ENCODE data around the gene RLBP1.

Gene RLBP1

DNA sequence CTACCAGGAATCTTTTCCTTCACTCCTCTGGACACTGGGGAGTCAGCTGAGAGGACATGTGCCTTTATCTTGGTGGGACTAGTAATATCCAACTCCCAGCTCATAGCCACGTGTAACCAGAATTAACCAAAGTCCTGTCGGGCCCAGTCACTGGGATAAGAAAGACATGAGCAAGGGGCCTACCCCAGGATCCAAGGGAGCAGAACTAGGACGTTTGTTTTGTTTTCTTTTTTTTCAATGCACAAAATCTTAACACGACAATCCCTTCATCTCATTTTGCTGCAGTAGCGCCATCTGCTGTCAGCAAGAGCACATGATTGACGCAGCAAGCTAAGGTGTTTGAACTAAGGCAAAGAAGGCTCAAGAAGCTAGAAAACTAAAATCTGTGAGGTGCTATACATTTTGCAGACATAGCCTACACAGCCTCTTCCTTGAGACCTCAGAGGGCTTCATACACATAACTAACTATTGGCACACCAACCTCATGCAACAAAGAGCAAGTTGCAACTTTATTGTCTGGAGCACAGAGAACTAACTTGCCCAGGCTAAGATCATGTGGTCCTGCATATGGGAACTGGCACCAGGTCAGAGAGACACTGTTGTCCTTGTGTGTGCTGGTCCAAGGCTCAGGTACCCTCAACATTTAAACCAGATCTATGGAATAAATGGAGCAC lies 43.6 kb downstream of the RLBP1 start:
- peak; percentile 79 for DNase-seq

DNA sequence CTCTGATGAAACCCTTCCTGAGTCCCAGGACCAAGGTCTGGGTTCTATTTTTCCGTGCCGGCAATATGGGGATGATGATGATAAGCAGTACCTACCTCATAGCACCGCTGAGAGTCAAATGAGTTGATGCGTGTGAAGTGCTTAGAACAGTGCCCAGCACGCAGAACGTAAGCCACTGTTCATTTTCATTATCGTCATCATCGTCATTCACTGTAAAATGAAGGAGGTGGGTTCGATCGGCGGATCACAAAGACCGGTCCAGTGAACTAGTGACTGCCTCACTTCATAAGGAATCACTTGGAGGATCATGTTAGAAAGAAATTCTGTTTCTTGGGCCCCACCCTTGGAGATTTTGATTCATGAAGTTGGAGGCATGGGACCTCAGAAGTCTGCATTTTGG lies 44.3 kb downstream of the RLBP1 start:
- DNase-seq, result no peak

DNA sequence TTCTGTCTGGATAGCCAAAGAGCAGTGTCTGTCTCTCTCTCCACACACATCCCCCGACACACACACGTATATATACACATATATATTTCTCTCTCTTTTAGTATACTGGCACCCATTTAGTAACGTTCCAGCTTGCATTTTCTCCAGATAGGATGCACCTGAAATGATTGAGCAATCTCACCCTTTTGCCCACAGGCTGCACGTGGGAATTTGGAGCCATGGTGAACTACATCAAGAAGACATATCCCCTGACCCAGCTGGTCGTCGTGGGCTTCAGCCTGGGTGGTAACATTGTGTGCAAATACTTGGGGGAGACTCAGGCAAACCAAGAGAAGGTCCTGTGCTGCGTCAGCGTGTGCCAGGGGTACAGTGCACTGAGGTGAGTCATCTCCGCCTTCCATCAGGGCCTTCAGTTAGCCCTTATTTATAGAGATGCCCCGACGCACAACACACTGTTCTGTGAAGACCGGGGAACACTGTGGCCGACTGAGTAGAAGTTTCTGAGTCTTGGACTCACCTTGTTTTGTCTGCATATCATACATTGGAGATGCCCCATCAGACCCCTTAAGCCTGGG lies 45.7 kb downstream of the RLBP1 start:
- DNase-seq, result no peak

GRCh38 chr15:89174476-89174875 lies 46.9 kb downstream of the RLBP1 start:
- no peak for DNase-seq

DNA sequence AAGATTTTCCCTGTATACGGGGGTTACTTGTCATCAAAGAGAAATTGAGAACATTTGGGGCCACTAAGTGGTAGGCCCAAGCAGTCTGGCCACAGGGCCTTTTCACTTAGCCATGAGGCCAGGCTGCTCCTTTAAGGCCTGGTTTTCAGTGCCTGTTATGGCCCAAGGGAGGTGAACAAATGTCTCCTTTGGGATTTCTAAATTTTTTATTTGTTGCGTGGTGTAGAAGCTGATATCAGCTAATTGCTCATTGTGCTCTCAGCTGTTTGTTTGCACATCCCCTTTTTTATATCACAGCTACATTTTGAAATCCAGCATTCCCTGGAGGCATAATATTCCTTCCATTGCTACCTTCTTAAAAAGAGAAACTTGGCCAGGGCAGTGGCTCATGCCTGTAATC lies 48.5 kb downstream of the RLBP1 start:
- no peak for DNase-seq

DNA sequence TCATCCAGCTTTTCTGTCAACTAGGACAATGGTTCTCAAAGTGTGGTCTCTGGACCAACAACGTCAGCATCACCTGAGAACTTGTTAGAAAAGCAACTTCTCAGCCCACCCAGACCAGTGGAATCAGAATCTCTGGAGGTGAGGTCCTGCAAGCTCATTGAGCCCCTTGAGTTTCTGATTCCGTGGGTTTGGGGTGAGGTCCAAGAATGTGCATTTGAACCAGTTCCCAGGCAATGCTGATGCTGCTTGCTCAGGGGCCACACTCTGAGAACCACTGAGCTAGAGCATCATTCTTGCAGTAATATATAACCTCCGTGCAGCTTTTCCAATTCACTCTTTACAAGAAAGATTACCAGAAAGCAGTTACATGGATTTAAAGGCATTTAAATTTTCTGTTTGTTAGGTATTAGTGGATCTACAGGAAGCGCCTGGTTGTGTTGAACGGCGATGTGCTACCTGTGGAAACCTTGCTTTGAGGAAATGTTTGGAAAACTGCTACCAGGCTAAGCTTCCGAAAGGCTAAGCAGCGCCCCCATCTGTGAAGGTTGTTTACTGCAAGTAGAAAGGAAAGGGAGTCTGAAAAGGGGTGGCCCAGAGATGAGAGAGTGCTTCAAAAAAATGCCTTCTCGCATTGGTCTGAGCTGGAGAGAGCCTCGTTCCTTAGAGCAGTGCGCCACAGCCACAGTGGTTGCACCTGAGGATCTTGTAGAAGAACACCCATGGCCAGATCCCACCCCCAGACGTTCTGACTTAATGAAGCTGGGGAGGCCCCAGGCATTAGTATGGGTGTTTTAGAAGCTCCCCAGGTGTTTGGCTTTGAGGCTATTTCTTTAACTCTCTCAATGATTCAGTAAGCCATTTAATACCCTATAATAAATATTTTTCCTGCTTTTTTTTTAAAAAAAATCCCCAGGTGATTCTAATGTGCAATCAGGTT lies 50.0 kb downstream of the RLBP1 start:
- DNase-seq, result peak; percentile 49

GRCh38 chr15:89170364-89170763 lies 51.0 kb downstream of the RLBP1 start:
- DNase-seq, result no peak

GRCh38 chr15:89168316-89168833 lies 53.0 kb downstream of the RLBP1 start:
- no peak for DNase-seq

- DNase-seq, result peak; percentile 79
These were observed 53.9 kb downstream of the RLBP1 start for GRCh38 chr15:89167267-89168176.

GRCh38 chr15:89165677-89166076 lies 55.7 kb downstream of the RLBP1 start:
- no peak for DNase-seq

DNA sequence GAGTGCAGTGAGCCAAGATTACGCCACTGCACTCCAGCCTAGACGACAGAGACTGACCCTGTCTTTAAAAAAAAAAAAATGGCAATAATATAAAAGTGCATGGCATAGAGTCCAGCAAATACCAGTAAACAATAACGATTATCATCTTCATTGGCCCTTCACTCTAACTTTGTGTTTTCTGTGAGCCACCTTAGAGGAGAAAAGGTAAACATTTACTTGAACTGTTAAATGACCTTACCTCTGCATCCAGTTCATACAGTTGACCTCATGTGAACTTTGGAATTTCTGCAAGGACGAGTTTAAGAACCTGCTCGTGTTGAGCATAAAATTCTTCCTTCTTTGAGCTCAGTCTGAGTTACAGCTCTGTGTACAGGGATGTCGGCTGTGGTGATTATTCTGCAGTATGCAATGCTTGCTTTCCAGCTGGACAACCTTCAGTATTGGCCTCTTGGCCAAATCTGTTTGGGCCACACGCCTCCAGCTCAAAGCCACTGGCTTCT lies 56.6 kb downstream of the RLBP1 start:
- DNase-seq, result no peak

GRCh38 chr15:89163271-89164055 lies 57.9 kb downstream of the RLBP1 start:
- DNase-seq, result no peak

DNA sequence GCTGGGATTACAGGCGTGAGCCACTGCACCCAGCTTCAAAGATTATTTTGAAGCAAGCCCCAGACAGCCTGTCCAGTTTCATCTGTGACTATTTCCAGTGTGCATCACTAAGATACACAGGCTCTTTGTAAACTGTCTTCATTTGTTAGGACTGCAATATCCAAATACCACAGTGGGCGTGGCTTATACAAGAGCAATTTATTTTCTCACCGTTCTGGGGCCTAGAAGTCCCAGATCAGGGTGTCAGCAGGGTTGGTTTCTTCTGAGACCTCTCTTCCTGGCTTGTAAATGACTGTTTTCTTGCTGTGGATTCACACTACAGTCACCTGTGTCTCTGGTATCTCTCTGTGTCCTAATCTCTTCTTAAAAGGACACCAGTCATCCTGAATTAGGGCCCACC lies 59.7 kb downstream of the RLBP1 start:
- no peak for DNase-seq
